Activated CD4-positive, alpha-beta T cell treated with anti-CD3 and anti-CD28 coated beads for 48 hours (primary cell): Measurements from ENCODE around the gene KCNJ11.
"Not testable (repeated sequence)": the region's sequence is repeated elsewhere in the genome, so short reads cannot be mapped to it uniquely, and the experiment has no call there.

Experiments used
- DNase-seq: peaks from one replicate; pipeline ENCODE4 v3.0.0-alpha.2; 2020

The KCNJ11 gene

DNA sequence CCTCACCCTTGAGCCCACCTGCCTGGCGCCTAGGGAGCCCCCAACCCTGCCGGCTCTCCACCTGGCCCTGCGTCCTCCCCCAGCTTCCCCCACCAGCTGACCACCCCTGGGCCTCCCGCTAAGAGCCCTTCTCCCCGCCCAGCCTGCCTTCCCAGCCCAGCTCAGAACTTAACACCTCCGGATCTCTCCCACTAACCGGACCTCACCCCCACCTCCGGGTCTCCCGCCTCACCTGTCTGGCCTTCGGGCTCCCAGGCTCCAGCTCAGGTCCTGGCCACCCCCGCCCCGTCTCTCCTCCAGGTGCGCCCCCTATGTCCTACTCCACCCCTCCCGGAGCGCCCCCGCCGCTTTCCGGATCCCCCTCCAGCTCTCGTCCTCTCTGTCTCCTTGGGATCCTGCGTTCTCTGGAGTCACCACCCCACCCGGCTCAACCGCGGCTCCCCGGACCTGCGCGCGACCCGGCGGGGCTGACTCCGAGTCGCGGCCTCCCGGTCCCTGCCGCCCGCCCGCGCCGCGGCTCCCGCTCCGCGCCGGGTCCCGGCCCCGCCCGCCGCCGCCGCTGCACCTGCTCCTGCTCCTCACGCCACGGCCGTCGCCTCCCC is at the start of gene KCNJ11:
TSS of gene KCNJ11 (minus strand) at position 51 of the 602 bp plus-strand sequence. CDS start 568 bp downstream, outside the sequence.
- DNase-seq = peak; percentile 23

DNA sequence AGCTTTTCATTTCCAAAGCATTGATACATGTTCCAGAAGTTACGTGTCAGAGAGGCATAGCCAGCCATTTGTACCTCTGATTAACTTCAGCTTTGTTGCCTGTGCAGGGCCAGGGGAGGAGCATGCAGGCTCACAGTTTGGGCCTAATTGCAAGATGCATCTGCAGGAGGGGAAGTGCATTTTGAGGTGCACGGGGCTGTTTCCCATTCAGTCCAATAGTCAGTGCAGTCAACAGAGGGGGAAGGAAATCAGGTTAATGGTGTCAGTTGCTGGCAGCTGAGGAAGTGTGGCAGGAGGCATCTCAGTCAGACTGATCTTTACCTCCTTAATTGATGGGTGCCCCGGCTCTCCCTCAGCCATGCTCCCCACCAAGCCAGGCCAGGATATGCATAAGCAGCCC is 48.9 kb upstream of the KCNJ11 start:
- DNase-seq = no peak

DNA sequence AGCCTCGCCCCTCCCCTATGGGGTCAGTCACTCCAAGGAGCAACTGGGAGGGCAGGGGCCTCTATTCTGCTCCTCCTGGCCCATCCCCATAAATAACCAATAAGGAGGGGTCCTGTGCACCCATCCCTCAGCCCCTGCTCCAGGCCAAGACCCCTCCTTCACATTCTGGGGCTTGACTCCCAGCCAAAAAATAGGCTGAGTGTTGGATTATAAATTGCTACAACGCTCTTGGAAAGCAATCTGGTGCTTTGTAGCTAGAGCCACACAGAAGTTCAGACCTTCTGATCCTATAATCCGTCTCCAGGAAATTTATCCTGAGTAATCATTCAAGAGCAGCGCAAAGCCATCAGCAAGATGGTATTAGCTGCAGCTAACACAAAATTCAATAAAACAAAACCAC is 45.6 kb upstream of the KCNJ11 start:
- no peak for DNase-seq

DNA sequence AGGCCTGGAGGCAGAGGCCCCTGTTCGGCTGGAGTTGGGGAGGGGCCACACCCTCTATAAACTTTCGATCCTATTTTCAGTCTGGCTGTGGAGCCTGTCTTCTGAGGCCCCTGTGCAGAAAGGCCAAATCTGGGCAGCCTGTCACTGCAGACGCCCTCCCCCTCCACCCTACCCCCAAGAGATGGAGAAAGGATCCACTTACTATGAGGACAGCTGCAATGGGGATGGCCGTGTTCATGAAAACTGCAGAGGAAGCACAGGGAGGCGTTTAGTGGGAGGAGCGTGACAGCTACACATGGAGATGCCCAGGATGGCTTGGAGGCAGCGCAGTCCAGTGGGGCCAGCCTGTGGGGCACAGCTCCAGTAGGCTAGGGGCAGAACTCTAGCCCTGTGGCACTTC is 43.5 kb upstream of the KCNJ11 start:
- DNase-seq = no peak

DNA sequence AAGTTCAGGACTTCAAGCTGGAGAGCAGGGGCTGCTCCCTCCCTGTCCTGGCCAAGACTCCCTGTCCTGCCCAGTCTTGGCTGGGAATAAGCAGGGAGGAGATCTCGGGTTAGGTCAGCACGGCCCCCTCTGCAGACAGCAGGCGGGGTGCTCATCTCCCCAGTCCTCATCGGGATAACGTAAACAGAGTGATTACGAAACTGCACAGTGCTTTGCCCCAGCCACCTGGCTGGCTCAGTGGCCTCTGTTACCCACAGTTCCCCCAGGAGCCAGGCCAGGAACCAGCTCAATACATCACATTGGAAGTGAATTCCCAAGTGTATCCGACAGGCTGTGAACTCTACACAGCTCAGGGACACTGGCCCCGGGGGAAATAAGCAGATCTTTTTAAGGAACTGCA is 42.7 kb upstream of the KCNJ11 start:
- no peak for DNase-seq

DNA sequence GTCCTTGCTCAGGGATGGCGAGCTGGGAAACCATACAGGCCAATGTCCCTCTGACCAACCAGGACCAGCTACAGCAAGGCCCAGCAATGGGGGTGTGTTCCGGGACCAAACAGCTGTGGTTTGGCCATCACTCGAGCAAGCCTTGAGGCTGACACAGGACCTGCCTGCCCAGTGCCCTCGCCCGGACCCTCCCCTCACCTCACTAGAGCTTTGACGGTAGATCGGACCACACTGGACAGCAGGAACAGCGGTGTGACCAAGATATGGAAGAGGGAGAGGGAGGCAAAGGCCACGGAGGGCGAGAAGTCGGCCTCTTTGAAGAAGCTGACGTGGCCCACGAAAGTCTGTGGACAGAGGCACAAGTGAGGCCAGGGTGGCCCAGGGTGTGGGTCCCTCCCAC is 42.2 kb upstream of the KCNJ11 start:
- no peak for DNase-seq

DNA sequence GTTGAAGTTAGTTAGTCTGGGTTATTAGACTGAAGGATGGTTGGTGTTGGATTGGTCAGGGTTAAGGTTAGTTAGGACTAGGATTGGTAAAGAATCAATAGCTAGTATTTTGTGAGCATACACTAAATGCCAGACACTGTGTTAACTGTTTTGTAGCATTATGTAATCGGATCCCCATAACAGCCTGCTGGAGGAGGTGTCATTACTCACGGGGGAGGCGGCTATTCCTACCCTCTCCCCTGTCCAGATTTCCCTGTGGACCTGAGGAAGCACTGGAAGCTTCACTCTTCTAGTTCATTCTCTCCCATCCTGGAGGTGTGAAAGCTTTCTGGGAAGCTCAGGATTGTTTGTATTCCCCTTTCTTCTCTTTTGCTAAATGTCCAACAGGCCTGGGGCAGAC is 40.5 kb upstream of the KCNJ11 start:
- DNase-seq = no peak

DNA sequence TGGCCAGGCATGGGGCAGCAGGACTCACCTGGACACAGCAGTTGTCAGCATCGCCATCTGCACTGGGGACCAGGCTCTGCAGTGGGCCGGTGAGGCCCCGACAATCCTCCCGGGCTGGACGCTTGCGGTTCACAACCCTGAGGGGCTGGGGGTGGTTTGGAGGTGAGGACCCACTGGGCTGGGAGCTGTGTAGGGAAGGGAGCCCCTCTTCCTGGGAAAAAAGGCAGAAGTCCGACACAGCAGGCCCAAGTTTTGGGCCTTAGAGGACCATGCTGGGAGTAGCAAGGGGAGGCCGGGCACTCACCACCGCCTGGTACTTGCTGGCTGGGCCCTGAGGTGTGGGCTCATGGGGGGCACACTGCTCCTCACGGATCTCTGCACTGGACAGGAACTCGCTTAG is 39.8 kb upstream of the KCNJ11 start:
- no peak for DNase-seq

DNA sequence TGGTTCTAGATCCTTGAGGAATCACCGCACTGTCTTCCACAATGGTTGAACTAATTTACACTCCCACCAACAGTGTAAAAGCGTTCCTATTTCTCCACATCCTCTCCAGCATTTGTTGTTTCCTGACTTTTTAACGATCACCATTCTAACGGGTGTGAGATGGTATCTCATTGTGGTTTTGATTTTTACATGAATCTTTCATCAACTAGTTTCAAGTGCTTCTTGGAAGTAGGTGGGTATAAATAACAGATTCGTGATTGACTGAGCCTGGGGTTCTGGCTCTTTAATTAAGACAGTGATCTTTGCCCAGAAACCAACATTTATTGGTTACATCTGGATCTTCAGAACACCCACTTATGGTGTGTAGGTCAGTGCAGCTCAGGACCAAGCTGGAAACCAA is 37.8 kb upstream of the KCNJ11 start:
- DNase-seq = not testable (repeated sequence)

DNA sequence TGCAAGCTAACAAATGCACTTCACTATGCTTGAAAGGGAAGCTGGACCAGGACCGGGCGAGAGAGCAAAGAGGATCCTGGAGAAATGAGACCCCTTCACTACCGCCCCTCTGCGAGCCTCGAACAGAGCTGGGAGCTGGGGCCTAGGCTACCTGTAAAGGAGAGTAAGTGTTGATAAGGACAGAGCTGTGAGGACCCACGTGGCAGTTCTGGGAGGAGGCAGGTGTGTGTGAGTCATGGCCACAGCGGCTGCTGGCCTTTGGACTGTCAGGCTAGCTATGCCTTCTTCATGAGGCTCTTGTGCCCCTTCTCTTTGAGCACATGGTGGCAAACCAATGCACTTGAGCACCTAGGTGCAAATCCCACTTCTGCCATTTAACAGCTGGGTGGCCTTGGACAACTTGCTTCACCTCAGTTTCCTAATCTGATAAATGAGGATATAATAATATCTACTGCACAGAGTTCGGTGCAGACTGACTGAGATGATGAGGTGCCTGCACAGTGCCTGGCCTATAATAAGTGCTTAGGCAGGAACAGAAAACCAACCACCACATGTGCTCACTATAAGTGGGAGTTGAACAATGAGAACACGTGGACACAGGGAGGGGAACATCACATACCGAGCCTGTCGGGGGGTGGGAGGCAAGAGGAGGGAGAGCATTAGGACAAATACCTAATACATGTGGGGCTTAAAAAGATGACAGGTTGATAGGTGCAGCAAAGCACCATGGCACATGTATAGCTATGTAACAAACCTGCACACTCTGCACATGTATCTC is 35.3 kb upstream of the KCNJ11 start:
- no peak for DNase-seq

DNA sequence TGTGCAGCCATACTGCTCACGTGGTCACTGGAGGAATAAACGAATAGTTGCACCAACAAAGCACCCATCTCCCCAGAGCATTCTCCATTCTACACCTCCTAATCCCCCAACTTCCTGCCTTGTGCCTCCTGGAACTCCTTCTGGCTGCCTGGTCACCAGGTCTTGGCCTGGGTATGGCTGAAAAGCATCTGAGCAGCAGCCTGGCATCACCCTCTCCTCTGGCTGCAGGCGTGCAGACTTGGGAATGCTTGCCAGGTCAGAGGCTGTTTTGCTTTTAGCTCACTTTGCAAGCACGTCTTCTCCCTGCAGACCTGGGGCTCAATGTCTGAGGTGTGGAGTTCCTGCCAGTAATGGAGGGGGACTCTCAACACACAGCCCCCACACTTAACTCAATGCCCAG is 33.3 kb upstream of the KCNJ11 start:
- DNase-seq = no peak

DNA sequence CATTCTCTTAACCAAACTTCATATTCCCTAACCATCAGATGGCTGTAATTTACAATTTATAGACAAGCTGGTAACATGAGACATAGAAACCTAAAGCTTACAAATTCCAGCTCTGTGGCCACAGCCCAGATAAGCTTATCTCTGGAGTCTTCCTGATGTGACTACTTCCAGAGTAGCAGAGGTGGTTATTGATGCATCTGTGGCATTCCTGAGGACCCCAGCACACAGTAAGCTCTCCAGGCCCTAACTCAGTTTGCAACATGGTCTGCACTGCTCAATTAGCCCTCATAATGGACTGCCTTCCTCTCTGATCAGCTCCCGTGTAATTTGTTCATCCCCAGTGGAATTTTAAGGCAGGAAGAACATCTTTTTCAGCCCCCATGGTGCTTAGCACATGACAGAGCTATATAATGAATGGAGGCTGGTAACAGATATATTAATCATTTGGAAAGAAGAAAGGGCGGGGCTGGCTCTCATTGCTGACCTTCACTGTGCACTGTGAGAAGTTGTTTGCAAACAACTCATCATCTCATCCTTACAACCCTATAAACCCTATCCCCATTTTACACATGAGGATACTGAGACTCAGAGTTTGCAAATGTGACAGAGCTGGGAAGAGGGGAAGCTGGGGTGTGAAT is 30.1 kb upstream of the KCNJ11 start:
- DNase-seq = no peak

DNA sequence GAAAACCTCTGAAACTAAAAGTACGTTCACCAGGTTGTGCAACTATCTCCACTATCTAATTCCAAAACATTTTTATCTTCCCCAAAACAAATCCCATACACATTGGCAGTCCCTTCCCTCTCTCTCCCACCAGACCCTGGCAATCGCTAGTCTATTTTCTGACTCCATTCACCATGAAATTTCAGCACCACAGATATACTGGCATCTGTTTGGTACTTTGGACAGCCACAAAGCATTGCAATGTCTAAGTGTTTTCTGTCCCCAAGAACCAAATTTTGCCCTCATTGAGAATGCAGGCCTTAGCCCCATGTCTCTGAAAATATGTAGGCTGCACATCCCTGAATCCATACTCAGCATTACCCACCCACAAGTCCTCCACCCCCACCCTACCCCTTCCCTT is 28.0 kb upstream of the KCNJ11 start:
- no peak for DNase-seq

DNA sequence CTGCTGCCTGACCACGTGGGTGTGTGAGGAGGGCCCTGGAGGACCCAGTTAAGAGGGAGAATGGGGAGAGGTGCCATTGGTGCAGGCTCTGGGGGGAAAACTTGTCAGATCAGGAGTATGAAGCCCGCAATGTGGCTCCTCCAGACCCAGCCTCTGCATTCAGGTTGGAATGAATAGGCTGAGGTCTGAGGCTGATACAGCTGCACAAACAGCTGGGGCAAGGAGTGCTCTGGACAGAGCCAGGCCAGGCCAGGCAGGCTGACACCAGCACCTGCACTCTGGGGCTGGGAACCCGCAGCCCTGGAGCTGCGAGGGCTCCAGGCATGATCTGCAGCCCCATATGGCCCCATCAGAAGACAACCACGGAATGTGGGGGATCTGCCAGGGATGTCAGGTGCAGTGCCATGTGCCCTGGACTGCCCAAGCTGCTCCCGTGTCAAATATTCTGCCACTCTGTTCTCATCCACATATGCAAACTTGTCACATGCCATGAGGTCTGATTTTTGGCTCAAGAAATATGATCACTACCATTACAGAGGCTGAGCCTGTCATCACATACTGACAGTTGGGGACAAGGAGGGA is 27.2 kb upstream of the KCNJ11 start:
- no peak for DNase-seq

DNA sequence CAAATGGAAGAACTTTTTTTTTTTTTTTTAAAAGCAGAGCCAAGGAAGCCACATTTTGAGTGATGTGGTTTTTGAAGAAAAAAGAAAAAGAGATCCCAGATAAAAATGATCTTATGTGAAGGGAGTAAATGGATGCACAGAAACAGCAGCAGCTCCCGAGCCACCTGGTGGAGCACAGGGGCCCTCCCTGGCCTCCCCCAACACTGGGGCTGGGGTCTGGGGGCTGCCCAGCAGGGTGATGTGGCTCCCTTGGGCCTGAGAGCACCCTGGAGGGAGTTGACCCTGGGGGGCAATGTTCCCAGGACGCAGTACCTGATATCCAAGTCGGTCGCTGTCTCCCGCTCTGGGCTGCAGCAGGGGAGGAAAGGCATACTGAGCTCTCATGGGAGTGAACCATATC is 26.5 kb upstream of the KCNJ11 start:
- DNase-seq = no peak

DNA sequence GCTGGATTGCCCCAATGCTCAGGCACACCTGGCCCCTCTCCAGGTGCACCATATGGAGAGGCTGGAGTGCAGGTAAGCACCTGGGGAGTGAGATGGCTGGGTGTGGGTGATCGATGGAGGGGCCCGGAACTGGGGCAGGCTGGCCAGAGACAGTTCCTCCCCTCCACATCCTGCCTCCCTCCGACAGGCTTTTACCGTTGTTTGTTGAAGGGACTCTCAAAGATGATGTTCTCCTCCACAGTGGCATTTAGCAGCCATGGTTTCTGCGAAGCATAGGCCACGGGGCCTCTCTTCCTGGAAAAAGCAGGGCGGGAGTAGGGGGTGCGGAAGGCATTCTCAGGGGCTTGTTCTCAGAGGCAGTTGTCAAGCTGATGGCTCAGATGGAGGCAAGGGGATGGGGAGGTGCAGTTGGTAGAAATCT is 25.9 kb upstream of the KCNJ11 start:
- no peak for DNase-seq

DNA sequence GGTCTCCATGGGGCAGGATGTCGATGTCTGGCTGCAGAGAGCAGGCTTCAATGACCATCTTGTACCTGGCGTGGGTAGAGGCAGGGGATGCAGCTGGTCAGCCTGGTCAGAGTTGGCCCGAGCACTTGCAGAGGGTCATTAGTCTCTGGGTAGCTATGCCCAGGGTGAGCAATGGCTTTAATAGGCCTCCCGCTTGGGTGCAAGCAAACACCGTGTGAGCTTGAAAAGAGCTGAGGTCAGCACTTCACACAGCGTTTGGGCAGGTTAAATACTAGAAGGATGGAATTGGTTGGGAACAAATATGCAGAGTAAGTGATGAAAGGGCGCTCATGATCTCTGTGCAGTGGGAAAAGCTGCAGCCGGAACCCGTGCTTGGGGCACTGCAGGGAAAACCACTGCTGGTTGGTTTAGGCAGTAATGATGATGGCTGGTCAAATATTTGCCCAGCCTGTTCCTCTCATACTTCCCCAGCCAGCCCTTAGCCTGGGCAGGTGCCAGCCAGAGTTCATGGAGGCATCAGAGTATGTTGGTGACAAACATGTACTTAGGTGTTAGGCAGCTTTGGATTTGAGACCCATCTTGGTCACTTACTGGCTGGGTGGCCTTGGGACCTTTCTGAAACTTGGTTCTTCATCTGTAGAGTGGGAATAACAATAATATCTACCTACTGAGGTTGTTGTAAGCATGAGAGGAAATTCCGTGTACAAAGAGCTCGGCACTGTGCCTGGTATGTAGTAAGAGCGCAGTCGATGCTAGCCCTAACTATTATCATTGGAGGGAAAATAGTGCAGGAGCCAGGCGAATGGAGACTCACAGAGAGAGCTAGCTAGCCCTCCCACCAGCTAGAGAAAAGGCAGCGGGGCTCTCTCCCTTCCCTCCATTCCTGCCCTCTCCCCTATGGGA is 25.2 kb upstream of the KCNJ11 start:
- no peak for DNase-seq

DNA sequence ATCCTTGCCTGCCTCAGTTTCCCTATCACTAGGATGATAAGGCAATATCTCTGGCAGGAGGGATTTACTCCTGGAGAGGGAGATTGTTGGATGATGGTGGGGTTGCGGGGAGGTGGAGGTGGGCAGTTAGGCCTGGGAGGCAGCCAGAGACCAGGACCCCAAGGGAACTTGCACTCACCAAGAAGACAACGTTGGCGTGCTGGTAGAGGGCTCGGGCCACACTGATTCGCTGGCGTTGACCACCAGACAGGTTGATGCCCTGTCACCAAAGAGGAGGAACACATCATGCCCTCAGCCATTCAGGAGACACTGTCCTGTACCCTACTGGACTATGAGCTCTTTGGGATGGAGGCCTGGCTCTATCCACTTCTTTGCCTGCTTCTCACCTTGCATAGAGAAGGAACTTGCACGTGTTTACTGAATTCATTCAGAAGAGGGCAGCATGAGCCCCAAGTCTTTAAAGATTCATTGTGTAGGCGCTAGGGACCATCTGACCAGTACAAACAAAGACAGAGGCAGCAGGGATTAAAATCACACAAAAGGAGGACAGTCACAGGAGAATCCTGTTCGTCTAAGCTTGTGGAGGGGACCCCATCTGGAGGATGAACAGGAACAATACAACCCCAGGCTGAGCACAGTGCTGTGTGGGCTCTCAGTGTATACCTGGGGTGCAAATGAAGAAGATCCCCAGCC is 24.2 kb upstream of the KCNJ11 start:
- DNase-seq = no peak

DNA sequence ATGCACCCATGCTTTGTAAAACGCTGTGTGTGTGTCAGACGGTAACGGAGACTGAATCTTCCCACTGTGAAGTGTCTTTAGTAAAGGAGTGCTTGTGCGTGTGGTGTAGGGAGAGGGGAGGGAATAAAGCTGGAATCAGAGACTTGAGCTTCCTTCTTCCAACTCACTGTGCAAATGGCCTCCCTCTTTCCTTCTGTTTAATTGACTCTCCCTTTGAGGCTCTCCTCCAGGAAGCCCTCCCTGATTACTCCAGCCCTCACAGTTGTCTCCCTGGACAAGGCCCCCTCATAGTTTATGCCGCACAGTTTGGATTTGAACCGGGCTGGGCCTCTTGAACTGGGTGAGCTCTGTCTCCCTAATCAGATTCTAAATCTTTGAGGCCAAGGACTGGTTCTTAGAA is 23.0 kb upstream of the KCNJ11 start:
- DNase-seq = no peak

DNA sequence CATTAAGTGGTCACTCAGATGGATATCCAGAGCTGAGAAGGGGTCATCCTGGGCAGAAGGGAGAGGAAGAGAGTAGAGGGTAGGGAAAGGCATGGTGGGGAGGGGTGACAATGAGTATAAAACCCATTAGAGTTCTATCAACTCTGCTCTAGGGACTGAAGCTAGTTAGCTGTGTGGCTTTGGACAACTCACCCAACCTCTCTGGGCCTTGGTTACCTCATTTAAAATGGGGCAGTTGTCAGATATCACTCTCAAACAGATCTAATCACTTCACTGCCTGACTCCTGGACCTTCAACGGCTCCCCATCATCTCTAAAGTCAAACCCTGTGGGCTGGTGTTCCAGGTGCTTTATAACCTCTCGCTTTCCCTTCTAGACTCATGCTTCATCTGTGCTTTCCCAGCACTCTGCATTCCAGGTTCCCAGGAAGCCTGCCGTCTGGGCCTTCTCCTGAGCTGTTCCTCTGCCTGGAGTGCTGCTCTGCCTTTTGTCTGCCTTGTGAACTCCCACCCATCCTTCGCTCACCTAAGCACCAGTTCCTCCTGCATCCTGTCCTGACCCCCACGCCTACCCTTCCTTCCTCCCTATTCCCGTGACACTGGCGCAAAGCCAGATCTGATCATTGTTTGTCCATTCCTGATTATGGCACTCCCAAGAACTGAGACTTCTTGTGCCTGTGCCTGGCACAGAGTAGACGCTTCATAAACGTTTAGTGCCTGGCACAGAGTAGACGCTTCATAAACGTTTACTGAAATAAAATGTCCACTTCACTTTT is 22.3 kb upstream of the KCNJ11 start:
- no peak for DNase-seq

DNA sequence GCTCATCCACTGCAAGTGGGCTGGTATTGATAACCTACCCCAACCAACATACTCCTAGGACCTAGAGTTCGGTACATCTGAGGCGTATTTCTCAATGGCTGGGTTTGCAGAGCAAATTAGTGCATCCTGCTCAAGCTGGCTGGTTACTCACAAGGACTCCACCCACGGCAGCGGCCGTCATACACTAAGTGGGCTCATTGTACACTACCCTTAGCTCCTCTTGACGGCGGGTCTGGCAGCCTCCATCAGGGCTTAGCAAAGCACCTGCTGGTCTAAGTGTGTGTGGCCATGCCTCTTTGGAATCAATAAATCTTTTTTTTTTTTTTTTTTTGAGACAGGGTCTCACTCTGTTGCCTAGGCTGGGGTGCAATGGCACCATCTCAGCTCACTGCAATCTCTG is 20.2 kb upstream of the KCNJ11 start:
- no peak for DNase-seq
